SK-N-SH (cell line): ENCODE results near the gene RIN3. TPM values are rescaled to one million over a fixed set of nuclear protein-coding genes. Genes with fewer than 3 reads are reported as not detected.

ENCODE experiments used
- CTCF ChIA-PET: fragments of 300-600, 350-600 bp; formaldehyde crosslinking; extraction: SDS; loops from one replicate; lab custom pipeline; 2021; lab: Yijun Ruan, JAX
- POLR2A ChIA-PET: fragments of 350-600 bp; sonication (Branson Sonifier 250); formaldehyde crosslinking; extraction: SDS; loops from one replicate; lab custom pipeline; 2020; ENCODE audit warnings: antibody characterized with exemption, inconsistent platforms; lab: Yijun Ruan, JAX
- DNase-seq: peaks from one replicate; pipeline ENCODE4 v3.0.0; 2012
- H2AFZ ChIP-seq: fragments of 200-600 bp; sonication (generic); 2 replicates; pipeline ENCODE4 v1.8.1; 2016; ENCODE audit warnings: antibody characterized with exemption, mild to moderate bottlenecking, low read depth
- H3F3A ChIP-seq: fragments of 200-600 bp; sonication (generic); replicated peaks from 2 replicates; pipeline ENCODE3; 2016; ENCODE audit warnings: antibody characterized with exemption, mild to moderate bottlenecking; ENCODE audit not compliant: insufficient read depth
- H3K27ac ChIP-seq, 2 experiments: fragments of 200-500 bp in 1 of 2; fragments of 200-600 bp in 1 of 2; sonication (Bioruptor generic) in 1 of 2; sonication (generic), shearing (Covaris generic) in 1 of 2; 2 replicates each; pipeline versions ENCODE4 v1.5.1 to v1.6.1; 2014 to 2016; ENCODE audit warnings: low read depth in 2 of 2, inconsistent platforms in 1 of 2, low read length in 1 of 2, mild to moderate bottlenecking in 1 of 2, mixed read lengths in 1 of 2
- H3K27me3 ChIP-seq: fragments of 200-600 bp; sonication (generic), shearing (Covaris generic); 2 replicates; pipeline ENCODE4 v1.6.1; 2016; ENCODE audit warnings: mixed run types; ENCODE audit not compliant: insufficient read depth
- H3K36me3 ChIP-seq, 2 experiments: fragments of 200-500 bp in 1 of 2; fragments of 200-600 bp in 1 of 2; sonication (Bioruptor generic) in 1 of 2; sonication (generic) in 1 of 2; replicated peaks in 1 of 2; 2 replicates each; pipeline versions ENCODE3 to v1.5.1; 2014 to 2016; ENCODE audit warnings: low read length in 1 of 2, mild to moderate bottlenecking in 1 of 2; ENCODE audit not compliant: insufficient read depth in 2 of 2, control insufficient read depth in 1 of 2
- H3K4me1 ChIP-seq, 2 experiments: fragments of 200-500 bp in 1 of 2; fragments of 200-600 bp in 1 of 2; sonication (Bioruptor generic) in 1 of 2; sonication (generic), shearing (Covaris generic) in 1 of 2; 2 replicates each; pipeline versions ENCODE4 v1.5.1 to v1.6.1; 2014 to 2016; ENCODE audit warnings: low read depth in 1 of 2, low read length in 1 of 2, mixed run types in 1 of 2; ENCODE audit not compliant: insufficient read depth in 2 of 2, control insufficient read depth in 1 of 2
- H3K4me2 ChIP-seq: fragments of 200-600 bp; sonication (generic), shearing (Covaris generic); 2 replicates; pipeline ENCODE4 v1.6.1; 2017; ENCODE audit warnings: mixed run types
- H3K4me3 ChIP-seq, 2 experiments: fragments of 200-500 bp in 1 of 2; fragments of 200-600 bp in 1 of 2; sonication (Bioruptor generic) in 1 of 2; sonication (generic), shearing (Covaris generic) in 1 of 2; 2 replicates each; pipeline versions ENCODE4 v1.5.1 to v1.8.1; 2014 to 2016; ENCODE audit warnings: low read depth in 2 of 2, inconsistent platforms in 1 of 2, low read length in 1 of 2, mild to moderate bottlenecking in 1 of 2, mixed read lengths in 1 of 2, moderate library complexity in 1 of 2
- H3K79me2 ChIP-seq: fragments of 200-600 bp; sonication (generic); 2 replicates; pipeline ENCODE4 v1.8.1; 2017; ENCODE audit warnings: mild to moderate bottlenecking; ENCODE audit not compliant: insufficient read depth
- H3K9ac ChIP-seq: fragments of 200-600 bp; sonication (generic); 2 replicates; pipeline ENCODE4 v1.6.1; 2017; ENCODE audit warnings: mixed run types
- H3K9me2 ChIP-seq: fragments of 200-600 bp; sonication (generic); 2 replicates; pipeline ENCODE4 v1.6.1; 2017; ENCODE audit warnings: mixed run types
- H3K9me3 ChIP-seq: fragments of 200-600 bp; sonication (generic); 2 replicates; pipeline ENCODE4 v1.6.1; 2017; ENCODE audit warnings: mixed run types, mild to moderate bottlenecking, moderate library complexity
- H4K20me1 ChIP-seq: fragments of 200-600 bp; sonication (generic); 2 replicates; pipeline ENCODE4 v1.6.1; 2017; ENCODE audit warnings: mild to moderate bottlenecking, mixed run types; ENCODE audit not compliant: insufficient read depth
- ELF1 ChIP-seq: IDR thresholded peaks from 2 replicates; pipeline ENCODE4 v1.4.0; 2012
- EP300 ChIP-seq, 2 experiments: IDR thresholded peaks; 2 replicates each; pipeline versions ENCODE4 v1.4.0 to v1.6.1; 2012; ENCODE audit warnings: borderline replicate concordance in 1 of 2, low read depth in 1 of 2, low read length in 1 of 2
- IRF3 ChIP-seq: fragments of 150-350 bp; IDR thresholded peaks from 2 replicates; pipeline ENCODE4 v1.6.1; 2016; ENCODE audit warnings: mild to moderate bottlenecking, low read depth, low read length
- JUND ChIP-seq: IDR thresholded peaks from 2 replicates; pipeline ENCODE4 v1.4.0; 2012
- NRF1 ChIP-seq: IDR thresholded peaks from 2 replicates; pipeline ENCODE4 v1.6.1; 2012; ENCODE audit warnings: low read depth, mild to moderate bottlenecking, low read length
- YY1 ChIP-seq: IDR thresholded peaks from 2 replicates; pipeline ENCODE4 v1.4.0; 2012; ENCODE audit warnings: low read depth, mild to moderate bottlenecking
- WGBS: methylation state at CpG from one replicate; pipeline ENCODE4 v1.1.6; 2017; ENCODE audit warnings: low lambda C conversion rate; 5-methylcytosine and 5-hydroxymethylcytosine counted together
- polyA plus RNA-seq, 3 experiments: library from polyadenylated mRNA; depleted of rRNA; stranded (reverse); fragments of >200 nt; gene quantifications; 2 replicates each; pipeline ENCODE4 v1.2.3, GENCODE V29; 2012
- TF ChIP-seq, protein P1 (sequence below): IDR thresholded peaks from 2 replicates; pipeline ENCODE4 v1.4.0; 2012; ENCODE audit warnings: low read depth
- TF ChIP-seq, protein P2 (sequence below): IDR thresholded peaks from 2 replicates; pipeline ENCODE4 v1.6.1; 2012; ENCODE audit warnings: mild to moderate bottlenecking, low read depth, low read length, moderate library complexity
- TF ChIP-seq, protein P3 (sequence below): IDR thresholded peaks from 2 replicates; pipeline ENCODE4; 2012
- TF ChIP-seq, protein P4 (sequence below): fragments of 150-350 bp; IDR thresholded peaks from 2 replicates; pipeline ENCODE4 v1.6.1; 2017; ENCODE audit warnings: antibody characterized with exemption, low read length, low read depth, borderline replicate concordance

RIN3 gene
- polyA plus RNA-seq, 1 of the 3 experiments (the other 2 are of a cell fraction) = 12.4 TPM

DNA sequence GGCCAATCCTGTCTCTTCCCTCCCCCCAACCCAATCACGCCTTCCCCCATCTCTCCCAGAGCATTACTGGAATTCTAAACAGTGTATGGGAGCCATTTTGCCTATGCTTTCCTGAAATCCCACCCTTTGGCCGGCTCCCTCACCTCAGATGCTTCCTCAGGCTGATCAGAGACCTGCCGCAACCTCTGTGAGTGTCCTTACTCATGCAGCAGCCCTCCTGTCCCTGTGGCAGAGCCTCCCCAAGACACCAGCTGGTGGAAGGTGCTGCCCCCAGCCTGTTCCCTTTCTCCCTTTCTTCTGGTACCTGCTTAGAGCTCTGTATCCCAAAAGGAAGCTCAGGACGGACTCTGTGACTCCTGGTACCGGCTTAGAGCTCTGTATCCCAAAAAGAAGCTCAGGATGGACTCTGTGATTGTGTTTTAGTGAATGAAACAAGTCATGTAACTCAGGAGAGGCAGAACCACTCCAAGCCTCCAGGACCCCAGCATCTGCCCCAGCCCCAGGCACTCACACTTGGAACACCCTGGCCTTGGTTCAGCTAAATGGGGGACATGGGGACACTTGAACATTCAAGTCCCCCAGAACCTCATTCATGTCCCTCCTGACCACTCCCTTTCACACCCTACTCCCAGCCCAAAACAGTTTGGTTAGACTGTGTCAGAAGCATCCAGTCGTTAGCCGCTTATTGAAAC is 29.3 kb upstream of the RIN3 start:
- H3K79me2 ChIP-seq = no peaks in the 10 kb centered on the region
- POLR2A ChIA-PET = no interaction called here
- no peaks in the 10 kb centered on the region for H3F3A ChIP-seq
- DNase-seq = no peak
- no peaks in the 10 kb centered on the region for H3K9me2 ChIP-seq
- TF ChIP-seq, protein P1, sequence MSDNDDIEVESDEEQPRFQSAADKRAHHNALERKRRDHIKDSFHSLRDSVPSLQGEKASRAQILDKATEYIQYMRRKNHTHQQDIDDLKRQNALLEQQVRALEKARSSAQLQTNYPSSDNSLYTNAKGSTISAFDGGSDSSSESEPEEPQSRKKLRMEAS = no peak
- TF ChIP-seq, protein P2, sequence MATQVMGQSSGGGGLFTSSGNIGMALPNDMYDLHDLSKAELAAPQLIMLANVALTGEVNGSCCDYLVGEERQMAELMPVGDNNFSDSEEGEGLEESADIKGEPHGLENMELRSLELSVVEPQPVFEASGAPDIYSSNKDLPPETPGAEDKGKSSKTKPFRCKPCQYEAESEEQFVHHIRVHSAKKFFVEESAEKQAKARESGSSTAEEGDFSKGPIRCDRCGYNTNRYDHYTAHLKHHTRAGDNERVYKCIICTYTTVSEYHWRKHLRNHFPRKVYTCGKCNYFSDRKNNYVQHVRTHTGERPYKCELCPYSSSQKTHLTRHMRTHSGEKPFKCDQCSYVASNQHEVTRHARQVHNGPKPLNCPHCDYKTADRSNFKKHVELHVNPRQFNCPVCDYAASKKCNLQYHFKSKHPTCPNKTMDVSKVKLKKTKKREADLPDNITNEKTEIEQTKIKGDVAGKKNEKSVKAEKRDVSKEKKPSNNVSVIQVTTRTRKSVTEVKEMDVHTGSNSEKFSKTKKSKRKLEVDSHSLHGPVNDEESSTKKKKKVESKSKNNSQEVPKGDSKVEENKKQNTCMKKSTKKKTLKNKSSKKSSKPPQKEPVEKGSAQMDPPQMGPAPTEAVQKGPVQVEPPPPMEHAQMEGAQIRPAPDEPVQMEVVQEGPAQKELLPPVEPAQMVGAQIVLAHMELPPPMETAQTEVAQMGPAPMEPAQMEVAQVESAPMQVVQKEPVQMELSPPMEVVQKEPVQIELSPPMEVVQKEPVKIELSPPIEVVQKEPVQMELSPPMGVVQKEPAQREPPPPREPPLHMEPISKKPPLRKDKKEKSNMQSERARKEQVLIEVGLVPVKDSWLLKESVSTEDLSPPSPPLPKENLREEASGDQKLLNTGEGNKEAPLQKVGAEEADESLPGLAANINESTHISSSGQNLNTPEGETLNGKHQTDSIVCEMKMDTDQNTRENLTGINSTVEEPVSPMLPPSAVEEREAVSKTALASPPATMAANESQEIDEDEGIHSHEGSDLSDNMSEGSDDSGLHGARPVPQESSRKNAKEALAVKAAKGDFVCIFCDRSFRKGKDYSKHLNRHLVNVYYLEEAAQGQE = no peak
- TF ChIP-seq IRF3 (no peak), NRF1 (no peak), YY1 (no peak), JUND (no peak), EP300 (IDR thresholded peaks at IDR 0.05; ENCODE audit: borderline replicate concordance in 1 of 2, low read depth in 1 of 2, low read length in 1 of 2) (no peak), ELF1 (no peak)
- TF ChIP-seq, protein P3, sequence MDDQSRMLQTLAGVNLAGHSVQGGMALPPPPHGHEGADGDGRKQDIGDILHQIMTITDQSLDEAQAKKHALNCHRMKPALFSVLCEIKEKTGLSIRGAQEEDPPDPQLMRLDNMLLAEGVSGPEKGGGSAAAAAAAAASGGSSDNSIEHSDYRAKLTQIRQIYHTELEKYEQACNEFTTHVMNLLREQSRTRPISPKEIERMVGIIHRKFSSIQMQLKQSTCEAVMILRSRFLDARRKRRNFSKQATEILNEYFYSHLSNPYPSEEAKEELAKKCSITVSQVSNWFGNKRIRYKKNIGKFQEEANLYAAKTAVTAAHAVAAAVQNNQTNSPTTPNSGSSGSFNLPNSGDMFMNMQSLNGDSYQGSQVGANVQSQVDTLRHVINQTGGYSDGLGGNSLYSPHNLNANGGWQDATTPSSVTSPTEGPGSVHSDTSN = no peak
- TF ChIP-seq, protein P4, sequence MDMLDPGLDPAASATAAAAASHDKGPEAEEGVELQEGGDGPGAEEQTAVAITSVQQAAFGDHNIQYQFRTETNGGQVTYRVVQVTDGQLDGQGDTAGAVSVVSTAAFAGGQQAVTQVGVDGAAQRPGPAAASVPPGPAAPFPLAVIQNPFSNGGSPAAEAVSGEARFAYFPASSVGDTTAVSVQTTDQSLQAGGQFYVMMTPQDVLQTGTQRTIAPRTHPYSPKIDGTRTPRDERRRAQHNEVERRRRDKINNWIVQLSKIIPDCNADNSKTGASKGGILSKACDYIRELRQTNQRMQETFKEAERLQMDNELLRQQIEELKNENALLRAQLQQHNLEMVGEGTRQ = no peak
- TF ChIP-seq, all 33 proteins: peak for 0
- H3K36me3 ChIP-seq = no peaks in the 10 kb centered on the region
- H3K9ac ChIP-seq = no peak overlapping the region
- CTCF ChIA-PET = no interaction called here
- no peak overlapping the region for H3K27ac ChIP-seq
- H4K20me1 ChIP-seq = no peaks in the 10 kb centered on the region
- 68% methylated on average over 7 of the region's 7 CpGs for WGBS
- H2AFZ ChIP-seq = no peak overlapping the region
- no peak overlapping the region for H3K4me3 ChIP-seq
- no peaks in the 10 kb centered on the region for H3K4me1 ChIP-seq
- H3K4me2 ChIP-seq = no peak overlapping the region
- H3K27me3 ChIP-seq = no peaks in the 10 kb centered on the region
- no peaks in the 10 kb centered on the region for H3K9me3 ChIP-seq
